HG02623 (cell line): ENCODE data around the gene CDH4.

ENCODE experiments used
- ATAC-seq: cut with Tn5 transposase; IDR thresholded peaks from one replicate; pipeline ENCODE4 v1.9.1; 2021; ENCODE audit warnings: moderate library complexity; ENCODE audit not compliant: unreplicated experiment

The CDH4 gene

DNA sequence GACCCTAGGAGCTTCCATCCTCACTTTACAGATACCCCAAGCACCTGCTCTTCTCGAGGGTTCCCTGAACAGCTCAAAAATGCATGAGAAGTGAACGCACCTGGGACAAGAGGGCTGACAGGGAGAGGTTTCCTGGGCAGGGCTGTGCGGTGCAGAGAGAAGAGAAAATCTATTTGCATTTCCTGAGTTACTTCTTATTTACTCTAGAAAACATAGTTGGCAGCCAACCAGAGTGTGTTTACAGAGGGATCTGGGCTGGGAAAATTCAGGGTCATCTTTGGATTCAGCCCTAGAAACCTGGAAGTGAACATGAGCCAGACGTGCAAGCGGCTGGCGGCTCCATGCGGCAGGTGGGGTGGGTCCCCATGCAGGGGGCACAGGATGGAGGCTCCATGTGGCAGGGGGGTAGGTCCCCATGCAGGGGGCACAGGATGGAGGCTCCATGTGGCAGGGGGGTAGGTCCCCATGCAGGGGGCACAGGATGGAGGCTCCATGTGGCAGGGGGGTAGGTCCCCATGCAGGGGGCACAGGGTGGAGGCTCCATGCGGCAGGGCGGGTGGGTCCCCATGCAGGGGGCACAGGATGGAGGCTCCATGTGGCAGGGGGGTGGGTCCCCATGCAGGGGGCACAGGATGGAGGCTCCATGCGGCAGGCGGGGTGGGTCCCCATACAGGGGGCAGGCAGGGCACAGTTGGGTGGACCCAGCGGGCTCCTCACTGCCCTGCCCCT, 471.6 kb downstream of the CDH4 start:
- no peak for ATAC-seq

GRCh38 chr20:61724376-61724775, 472.3 kb downstream of the CDH4 start:
- no peak for ATAC-seq

DNA sequence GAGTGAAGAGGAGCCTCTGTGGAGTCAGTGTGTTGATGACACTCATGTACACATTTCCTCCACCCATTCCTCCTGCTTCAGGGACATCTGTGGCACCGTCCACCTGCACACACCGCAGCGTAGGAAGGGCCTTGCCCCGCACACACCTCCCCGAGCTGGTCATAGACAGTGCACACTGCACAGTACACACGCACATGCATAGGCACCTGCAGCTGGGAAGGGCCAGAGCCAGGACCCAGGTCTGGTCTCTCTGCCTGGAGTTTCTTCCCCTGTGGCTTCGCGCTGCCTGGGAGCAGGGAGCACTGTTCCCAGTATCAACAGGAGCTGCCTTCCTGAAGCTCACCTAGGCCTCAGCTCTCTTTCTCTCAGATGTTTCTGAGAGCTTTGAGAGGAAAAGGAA, 473.1 kb downstream of the CDH4 start:
- no peak for ATAC-seq

- no peak for ATAC-seq
These were observed 473.9 kb downstream of the CDH4 start for GRCh38 chr20:61725966-61726365.

DNA sequence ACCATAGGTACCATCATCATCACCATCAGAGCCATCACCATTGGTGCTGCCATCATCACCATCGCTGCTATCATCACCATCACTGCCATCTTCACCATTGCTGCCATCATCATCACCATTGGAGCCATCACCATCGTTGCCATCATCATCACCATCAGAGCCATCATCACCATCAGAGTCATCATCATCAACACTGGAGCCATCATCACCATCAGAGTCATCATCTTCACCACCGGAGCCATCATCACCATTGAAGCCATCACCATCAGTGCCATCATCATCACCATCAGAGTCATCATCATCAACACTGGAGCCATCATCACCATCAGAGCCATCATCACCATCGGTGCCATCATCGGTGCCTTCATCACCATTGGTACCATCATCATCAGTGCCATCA, 474.9 kb downstream of the CDH4 start:
- no peak for ATAC-seq

GRCh38 chr20:61727761-61728160, 475.7 kb downstream of the CDH4 start:
- ATAC-seq: no peak

- ATAC-seq: no peak
These were observed 476.3 kb downstream of the CDH4 start for GRCh38 chr20:61728326-61728725.

DNA sequence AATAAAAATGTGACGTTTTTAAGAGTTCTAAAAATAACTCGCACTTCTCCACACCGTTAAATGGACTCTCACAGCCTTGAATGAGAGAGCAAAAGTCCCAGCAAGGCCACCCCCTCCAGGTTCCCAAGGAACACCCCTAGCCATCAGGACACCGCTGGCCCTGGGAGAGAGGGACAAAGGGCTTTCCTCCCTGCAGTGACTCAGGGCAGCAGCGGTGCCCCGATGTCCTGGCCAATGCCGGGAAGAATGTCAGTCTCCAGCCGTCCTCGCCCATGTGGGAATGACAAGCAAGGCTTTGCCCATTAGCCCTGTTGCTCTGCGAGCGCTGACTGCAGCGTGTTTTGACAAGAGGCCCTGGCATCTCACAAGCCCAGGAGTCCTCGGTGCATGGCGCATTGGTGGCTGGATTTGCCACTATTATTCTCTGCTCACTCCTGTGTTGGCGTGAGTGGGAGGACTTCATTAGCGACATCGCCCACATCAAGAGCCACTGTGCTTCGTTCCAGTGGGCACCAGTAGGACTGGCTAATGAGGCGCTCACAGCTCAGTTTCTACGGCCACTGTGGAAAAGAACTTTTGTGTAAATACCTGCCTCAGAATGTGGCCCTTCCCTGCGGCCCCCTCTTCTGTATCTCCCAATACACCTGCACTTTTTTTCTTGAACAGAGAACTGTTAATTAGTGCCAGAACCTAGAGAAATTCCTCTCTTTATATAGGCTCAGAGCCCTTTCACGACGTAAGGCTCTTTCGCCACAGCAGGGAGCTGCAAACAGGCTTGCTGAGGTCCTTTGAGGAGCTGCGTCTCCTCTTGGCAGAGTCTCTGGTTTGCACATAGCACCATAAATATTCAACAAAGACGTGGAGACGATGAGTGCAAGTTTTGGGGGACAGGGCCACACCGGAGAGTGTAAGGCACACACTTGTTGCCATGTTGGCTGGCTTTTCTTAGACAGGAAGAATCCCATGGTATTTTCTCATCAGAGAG, 477.0 kb downstream of the CDH4 start:
- no peak for ATAC-seq

GRCh38 chr20:61730631-61731362, 478.7 kb downstream of the CDH4 start:
- no peak for ATAC-seq

GRCh38 chr20:61731363-61732181, 479.5 kb downstream of the CDH4 start:
- ATAC-seq: no peak

- ATAC-seq: no peak
These were observed 480.6 kb downstream of the CDH4 start for GRCh38 chr20:61732511-61733210.

GRCh38 chr20:61733216-61733615, 481.2 kb downstream of the CDH4 start:
- no peak for ATAC-seq

GRCh38 chr20:61733891-61734732, 482.1 kb downstream of the CDH4 start:
- ATAC-seq: no peak

GRCh38 chr20:61734733-61735502, 482.9 kb downstream of the CDH4 start:
- no peak for ATAC-seq

DNA sequence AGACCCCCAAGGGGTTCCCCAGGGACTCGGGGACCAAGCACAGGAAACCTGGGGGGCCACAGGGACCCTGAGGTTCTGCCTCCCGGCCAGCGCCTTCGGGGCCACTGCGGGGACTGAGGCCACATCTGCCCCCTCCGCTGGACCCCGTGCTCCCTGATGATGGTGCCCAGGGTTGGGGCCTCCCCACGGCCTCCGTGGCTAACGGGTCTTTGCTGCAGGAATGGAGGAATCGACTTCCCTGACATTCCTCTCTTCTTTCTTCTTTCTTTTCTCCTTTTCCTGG, 483.4 kb downstream of the CDH4 start:
- ATAC-seq: no peak

DNA sequence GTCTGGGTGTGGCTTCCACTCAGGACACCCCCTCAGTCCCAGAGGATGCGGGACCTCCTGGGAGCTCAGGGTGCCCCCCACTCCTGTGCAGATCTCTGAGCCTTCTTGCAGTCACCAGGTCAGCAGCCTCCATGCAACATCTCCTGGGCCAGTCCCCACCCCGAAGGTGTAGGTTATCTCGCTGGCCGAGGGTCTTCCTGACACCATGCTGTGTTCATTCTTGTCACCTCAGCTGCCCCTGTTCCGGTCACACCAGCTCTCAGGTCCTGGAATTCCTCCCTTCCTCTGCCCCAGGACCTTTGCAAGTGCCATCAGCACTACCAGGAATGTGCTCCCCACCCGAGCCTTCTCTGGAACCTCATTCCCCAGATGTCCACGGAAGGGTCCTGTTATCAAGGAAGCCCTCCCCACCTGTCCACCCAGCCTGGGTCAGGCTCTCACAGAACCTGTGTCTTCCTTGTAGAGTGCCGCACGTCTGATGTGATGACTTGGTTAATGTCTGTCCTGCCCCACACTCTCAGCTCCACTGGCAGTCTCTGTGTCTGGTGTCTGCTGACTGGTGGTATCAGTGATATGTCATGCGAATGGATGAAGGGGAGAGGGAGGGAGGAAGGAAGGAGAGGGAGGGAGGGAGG, 484.1 kb downstream of the CDH4 start:
- no peak for ATAC-seq

- ATAC-seq: no peak
These were observed 484.8 kb downstream of the CDH4 start for GRCh38 chr20:61736751-61737310.

DNA sequence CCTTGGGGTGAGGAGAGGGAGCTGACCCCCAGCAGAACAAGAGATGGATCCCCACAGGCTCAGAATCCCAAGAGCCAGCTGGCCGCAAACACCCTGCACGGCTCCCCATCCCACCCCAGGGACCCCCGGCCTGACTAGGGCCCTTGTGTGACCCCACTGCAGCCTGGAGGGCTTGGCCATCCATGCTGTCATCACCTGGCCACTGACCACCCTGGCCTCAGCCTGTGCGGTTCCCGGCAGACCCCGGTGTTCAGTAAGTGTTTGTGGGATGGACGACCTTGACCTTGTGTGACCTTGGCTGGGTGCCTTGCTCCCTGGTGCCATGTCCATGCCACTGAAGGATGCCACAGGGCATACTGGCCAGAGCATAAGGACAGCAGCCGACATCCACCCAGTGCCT, 485.3 kb downstream of the CDH4 start:
- no peak for ATAC-seq
